GM21619 (cell line): ENCODE measurements around the gene KLF18.
"Not testable (repeated sequence)": the region's sequence is repeated elsewhere in the genome, so short reads cannot be mapped to it uniquely, and the experiment has no call there.

Experiments
- ATAC-seq: cut with Tn5 transposase; IDR thresholded peaks from one replicate; pipeline ENCODE4 v1.9.1; 2021; ENCODE audit not compliant: unreplicated experiment

KLF18 gene

GRCh38 chr1:44120398-44120949, 21.0 kb downstream of the KLF18 start:
- no peak for ATAC-seq

- no peak for ATAC-seq
These were observed 21.9 kb downstream of the KLF18 start for GRCh38 chr1:44119525-44119924.

- ATAC-seq: no peak
These were observed 22.7 kb downstream of the KLF18 start, which contains the start of gene KLF17 for GRCh38 chr1:44118682-44119081. TSS of gene KLF17 (plus strand) at chr1:44118821. CDS start at chr1:44118908, 87 bp downstream.

GRCh38 chr1:44117272-44117671, 24.2 kb downstream of the KLF18 start:
- not testable (repeated sequence) for ATAC-seq

GRCh38 chr1:44114098-44114497, 27.3 kb downstream of the KLF18 start:
- ATAC-seq: no peak

- ATAC-seq: no peak
These were observed 28.3 kb downstream of the KLF18 start for GRCh38 chr1:44113095-44113609.

GRCh38 chr1:44112486-44112885, 28.9 kb downstream of the KLF18 start:
- no peak for ATAC-seq

- ATAC-seq: no peak
These were observed 29.6 kb downstream of the KLF18 start for GRCh38 chr1:44111861-44112260.

- no peak for ATAC-seq
These were observed 30.5 kb downstream of the KLF18 start for GRCh38 chr1:44110916-44111315.

- no peak for ATAC-seq
These were observed 32.5 kb downstream of the KLF18 start for GRCh38 chr1:44108971-44109370.

GRCh38 chr1:44108241-44108640, 33.2 kb downstream of the KLF18 start:
- ATAC-seq: no peak

- ATAC-seq: no peak
These were observed 35.6 kb downstream of the KLF18 start for GRCh38 chr1:44105810-44106209.

GRCh38 chr1:44103270-44104131, 37.9 kb downstream of the KLF18 start:
- ATAC-seq: no peak

GRCh38 chr1:44101328-44101727, 40.1 kb downstream of the KLF18 start:
- no peak for ATAC-seq

- ATAC-seq: no peak
These were observed 41.1 kb downstream of the KLF18 start for GRCh38 chr1:44100183-44100868.

- no peak for ATAC-seq
These were observed 47.4 kb downstream of the KLF18 start for GRCh38 chr1:44094047-44094446.

- no peak for ATAC-seq
These were observed 50.8 kb downstream of the KLF18 start for GRCh38 chr1:44090429-44091252.

GRCh38 chr1:44089371-44090048, 51.9 kb downstream of the KLF18 start:
- no peak for ATAC-seq
